GM19023 (cell line): Measurements from ENCODE around the gene VMAC.
"Not testable (repeated sequence)": the region's sequence is repeated elsewhere in the genome, so short reads cannot be mapped to it uniquely, and the experiment has no call there.

Experiments
- ATAC-seq: cut with Tn5 transposase; IDR thresholded peaks from one replicate; pipeline ENCODE4 v1.9.1; 2021; ENCODE audit warnings: mild to moderate bottlenecking, moderate library complexity; ENCODE audit not compliant: unreplicated experiment

VMAC gene

GRCh38 chr19:5904352-5905113 is at the start of gene VMAC:
Gene VMAC, plus strand, starts transcription at chr19:5904872. Its CDS starts 19 bp downstream, at chr19:5904891.
- peak; percentile 79 for ATAC-seq

DNA sequence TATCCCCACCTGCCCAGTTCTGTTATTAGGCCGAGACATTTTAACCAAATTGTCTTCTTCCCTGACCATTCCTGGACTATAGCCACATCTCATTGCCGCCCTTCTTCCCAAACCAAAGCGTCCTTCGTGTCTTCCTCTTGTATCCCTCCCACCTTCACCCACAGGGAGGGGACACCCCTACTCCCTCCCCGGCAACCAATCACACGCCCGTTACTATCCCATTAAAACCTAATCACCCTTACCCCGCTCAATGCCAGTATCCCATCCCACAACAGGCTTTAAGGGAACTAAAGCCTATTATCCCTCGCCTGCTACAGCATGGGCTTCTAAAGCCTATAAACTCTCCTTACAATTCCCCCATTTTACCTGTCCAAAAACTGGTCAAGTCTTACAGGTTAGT is 49.5 kb upstream of the VMAC start:
- not testable (repeated sequence) for ATAC-seq

- ATAC-seq: no peak
Measured at GRCh38 chr19:5857203-5858081, 47.2 kb upstream of the VMAC start.

DNA sequence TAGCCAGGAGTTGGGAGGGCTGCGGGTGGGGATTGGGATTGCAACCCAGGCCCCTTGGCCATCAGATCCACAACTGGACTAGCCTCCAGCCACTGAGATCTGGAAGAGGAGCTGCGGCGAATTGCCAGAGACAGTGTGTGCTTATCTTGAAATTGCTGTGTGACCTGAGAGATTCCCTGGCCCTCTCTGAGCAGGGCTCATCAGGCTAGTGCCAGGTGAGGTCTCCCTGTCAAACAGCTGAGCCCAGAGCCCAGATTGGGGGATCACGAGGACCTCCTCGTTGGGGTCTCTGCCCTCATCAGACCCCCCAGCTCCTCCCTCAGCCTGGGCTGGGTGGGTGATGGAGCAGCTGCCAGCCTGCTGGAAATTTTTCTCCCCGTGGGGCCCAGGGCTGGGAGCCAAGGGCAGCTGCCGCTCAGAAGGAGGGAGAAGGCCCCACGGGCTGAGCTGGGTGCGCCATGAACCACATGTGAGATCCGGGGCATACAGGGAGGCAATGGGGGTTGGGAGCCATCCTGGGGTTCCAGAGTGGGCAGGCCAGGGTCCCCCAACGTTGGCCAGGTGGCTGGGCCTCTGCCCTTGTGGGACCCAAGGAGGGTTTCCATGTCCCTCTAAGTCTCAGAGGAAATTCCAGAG is 41.5 kb upstream of the VMAC start:
- ATAC-seq: no peak

DNA sequence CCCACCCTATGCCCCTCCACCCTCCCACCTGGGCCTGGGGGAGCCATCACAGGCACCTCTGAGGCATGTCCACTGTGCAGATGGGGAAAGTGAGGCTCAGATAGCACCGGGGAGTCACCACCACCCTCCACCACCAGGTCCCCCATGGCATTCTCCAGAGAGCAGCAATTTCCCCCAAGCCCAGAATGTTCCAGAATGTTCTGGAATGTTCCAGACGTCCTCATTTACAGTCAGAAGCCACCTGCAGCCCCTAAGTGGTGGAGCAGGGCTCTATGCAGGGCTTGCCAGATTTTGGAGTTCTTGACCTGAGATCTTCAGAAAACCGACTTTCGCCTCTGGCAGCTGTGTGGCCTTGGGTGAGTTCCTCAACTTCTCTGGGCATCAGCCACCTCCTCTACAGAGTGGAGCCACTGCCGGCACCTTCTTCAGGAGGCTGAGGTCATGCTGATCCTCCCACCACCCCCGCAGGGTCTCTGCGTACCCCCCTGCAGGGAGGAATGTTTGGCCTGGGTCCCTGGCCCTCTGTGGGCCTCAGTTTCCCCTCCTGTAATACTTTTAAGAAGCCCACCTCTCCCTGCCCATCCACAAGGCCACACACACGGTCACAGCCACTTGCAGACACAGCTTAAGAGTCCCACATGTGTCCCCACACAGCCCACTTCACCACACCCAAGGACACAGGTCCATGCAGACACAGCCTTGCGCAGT is 40.5 kb upstream of the VMAC start:
- no peak for ATAC-seq

DNA sequence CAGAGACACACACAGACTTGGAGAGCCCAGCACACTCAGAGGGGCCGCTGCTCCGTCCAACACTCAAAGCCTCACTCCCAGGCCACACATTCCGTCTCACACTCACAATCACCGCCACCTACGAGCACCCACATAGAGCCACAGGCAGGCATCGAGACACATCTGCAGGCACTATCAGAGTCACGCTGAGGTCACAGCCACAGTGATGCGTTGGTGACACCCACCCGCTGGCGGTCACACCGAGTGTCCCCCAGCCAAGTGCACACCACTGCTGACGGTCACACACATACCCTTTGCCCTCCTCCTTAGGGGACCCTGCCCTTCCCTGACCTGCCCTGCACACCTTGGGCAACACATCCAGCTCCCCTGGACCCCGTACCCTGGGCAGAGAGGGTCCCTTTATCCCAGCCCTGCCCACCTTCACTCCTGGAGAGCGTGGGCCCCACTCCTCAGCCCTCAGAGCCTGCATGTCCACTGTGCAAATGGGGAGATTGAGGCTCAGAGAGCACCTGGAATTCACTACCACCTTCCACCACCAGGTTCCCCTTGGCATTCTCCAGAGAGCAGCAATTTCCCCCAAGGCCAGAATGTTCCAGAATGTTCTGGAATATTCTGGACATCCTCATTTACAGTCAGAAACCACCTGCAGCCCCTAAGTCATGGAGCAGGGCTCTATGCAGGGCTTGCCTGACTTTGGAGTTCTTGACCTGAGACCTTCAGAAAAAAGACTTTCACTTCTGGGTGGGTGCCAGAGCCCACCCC is 39.8 kb upstream of the VMAC start:
- no peak for ATAC-seq

GRCh38 chr19:5865772-5866171 is 38.9 kb upstream of the VMAC start:
- no peak for ATAC-seq

- ATAC-seq: no peak
Measured at GRCh38 chr19:5867201-5868136, 37.2 kb upstream of the VMAC start.

- ATAC-seq: no peak
Measured at GRCh38 chr19:5870986-5871394, 33.7 kb upstream of the VMAC start.

- no peak for ATAC-seq
Measured at GRCh38 chr19:5873617-5874199, 31.0 kb upstream of the VMAC start.

- not testable (repeated sequence) for ATAC-seq
Measured at GRCh38 chr19:5874496-5874895, 30.2 kb upstream of the VMAC start.

- ATAC-seq: no peak
Measured at GRCh38 chr19:5877427-5877826, 27.2 kb upstream of the VMAC start.

DNA sequence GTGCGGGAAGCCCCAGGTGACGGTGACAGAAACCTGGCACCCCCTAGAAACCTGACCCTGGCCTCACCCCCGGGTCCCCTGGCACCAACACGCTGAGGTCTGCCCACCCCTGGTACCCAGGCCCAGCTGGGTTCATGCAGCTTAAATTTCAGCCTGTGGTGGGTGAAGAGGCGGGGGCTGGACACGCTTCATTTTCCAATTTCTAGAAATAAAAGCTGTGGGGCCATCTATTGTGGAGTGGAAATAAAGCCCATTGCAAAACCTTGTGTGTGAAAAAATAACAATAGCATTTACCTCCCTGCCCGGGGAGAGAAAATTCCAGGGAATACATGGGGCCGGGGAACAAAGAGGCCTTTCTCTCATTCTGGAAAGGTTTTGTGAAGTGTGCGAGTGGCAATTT is 26.8 kb upstream of the VMAC start:
- ATAC-seq: no peak

DNA sequence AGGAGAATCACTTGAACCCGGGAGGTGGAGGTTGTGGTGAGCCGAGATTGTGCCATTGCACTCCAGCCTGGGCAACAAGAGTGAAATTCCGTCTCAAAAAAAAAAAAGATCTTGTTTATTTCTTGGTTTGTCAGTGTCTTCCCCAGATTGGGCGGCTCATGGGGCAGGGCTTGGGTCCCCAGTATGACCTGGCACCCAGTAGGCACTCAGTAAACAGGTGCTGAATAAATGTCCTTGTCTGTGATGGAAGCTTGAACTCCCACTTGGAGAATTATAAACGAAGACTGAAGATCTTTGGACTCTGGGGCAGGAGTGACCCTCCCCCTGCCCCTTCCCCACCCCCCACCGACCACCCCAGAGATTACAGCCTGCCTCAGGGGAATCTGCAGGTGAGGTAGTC is 24.5 kb upstream of the VMAC start:
- no peak for ATAC-seq

DNA sequence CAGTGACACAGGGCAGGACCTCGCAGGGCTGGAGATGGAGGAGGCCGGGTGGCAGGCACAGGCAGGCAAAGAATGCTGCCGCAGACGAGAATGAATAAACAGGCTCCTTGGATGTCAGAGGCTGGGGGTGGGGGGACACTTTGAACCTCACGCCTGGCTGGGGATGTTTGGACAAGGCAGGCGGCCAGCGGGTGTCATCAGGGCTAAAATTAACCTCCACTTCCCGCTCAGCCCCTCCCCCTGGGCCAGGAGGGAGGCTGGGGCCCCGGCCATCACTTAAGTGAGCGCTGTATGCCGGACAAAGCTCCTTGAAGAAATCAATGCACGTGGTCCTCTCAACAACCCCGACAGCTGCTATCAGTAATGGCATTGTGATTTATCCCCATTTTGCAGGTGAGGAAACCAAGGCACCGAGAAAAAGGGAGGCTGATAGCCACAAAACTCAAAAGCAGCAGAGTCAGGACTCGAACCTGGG is 24.0 kb upstream of the VMAC start:
- no peak for ATAC-seq

- ATAC-seq: no peak
Measured at GRCh38 chr19:5881543-5882299, 23.0 kb upstream of the VMAC start.

DNA sequence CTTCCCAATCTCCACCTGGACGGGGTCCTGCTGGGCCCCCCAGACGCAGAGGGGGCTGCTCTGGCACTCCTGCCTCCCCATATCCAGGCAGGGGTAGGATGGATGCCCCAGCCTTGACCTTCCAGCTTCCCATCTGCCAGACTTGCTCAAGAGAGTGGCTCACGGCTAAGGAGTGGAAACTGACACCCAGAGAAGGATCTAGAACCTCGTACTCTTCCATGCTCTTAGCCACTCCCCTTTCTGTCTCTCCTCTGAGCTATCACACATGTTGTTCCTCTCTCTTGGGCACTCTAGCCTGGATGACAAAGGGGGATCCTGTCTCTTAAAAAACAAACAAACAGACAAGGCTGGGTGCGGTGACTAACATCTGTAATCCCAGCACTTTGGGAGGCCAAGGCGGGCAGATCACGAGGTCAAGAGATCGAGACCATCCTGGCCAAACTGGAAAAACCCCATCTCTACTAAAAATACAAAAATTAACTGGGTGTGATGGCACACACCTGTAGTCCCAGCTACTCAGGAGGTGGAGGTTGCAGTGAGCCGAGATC is 22.2 kb upstream of the VMAC start:
- ATAC-seq: no peak
